Uterus (tissue), 4 donors: ENCODE measurements around the gene VGLL1. TPM values are rescaled to one million over a fixed set of nuclear protein-coding genes. Genes with fewer than 3 reads are reported as not detected.

Source experiments
- DNase-seq, 2 donors: peaks; one replicate each; pipeline ENCODE4 v3.0.0-alpha.2; 2019 to 2020
- H3K27ac ChIP-seq, 2 donors: fragments of 200-600 bp; sonication (generic); 1 replicate in 1 of 2; 2 replicates in 1 of 2; pipeline ENCODE4 v1.5.1; 2016 to 2018
- H3K27me3 ChIP-seq, 2 donors: fragments of 200-600 bp; sonication (generic); one replicate each; pipeline ENCODE4 v1.5.1; 2018 to 2019; ENCODE audit warnings: control low read depth in 1 of 2
- H3K36me3 ChIP-seq, 2 donors: fragments of 200-600 bp; sonication (generic); one replicate each; pipeline ENCODE4 v1.5.1; 2019; ENCODE audit warnings: control low read depth in 1 of 2
- H3K4me1 ChIP-seq, 2 donors: fragments of 200-600 bp; sonication (generic); one replicate each; pipeline ENCODE4 v1.5.1; 2018 to 2019; ENCODE audit warnings: control low read depth in 1 of 2
- H3K4me3 ChIP-seq, 2 donors: fragments of 200-600 bp; sonication (generic); 1 replicate in 1 of 2; 2 replicates in 1 of 2; pipeline ENCODE4 v1.5.1; 2018 to 2019; ENCODE audit warnings: mild to moderate bottlenecking in 1 of 2
- H3K9me3 ChIP-seq, 2 donors: fragments of 200-600 bp; sonication (generic); one replicate each; pipeline ENCODE4 v1.5.1; 2019; ENCODE audit warnings: control low read depth in 1 of 2
- CTCF ChIP-seq, 4 experiments: fragments of 200-600 bp in 2 of 4; fragments of 450-650 bp in 2 of 4; sonication (generic) in 2 of 4; IDR thresholded peaks; one replicate each; pipeline ENCODE4 v1.5.1; 2016 to 2019; ENCODE audit warnings: antibody characterized with exemption in 4 of 4, mild to moderate bottlenecking in 2 of 4, moderate library complexity in 1 of 4
- POLR2A ChIP-seq, 2 donors: fragments of 450-650 bp; IDR thresholded peaks; one replicate each; pipeline ENCODE4 v1.6.1; 2016; ENCODE audit warnings: antibody characterized with exemption in 2 of 2, mild to moderate bottlenecking in 1 of 2, moderate library complexity in 1 of 2
- intact Hi-C: fragments of 100-400 bp; cut with DNase I; formaldehyde crosslinking; loops from one replicate; pipeline ENCODE4 v1.15.1; 2023; ENCODE audit warnings: low total_unique reads
- total RNA-seq, 4 donors: library from RNA; depleted of rRNA in 3 of 4; stranded (reverse); fragments of >200 nt in 3 of 4; gene quantifications; one replicate each; pipeline versions ENCODE4 v1.1.0 to v1.2.4, GENCODE V29; 2014 to 2023
- donor health status: DM: yes; HTN: yes; CAD: no.

VGLL1 gene
- total RNA-seq, 4 donors from 2014 or later, result 0.62 TPM; not detected in 3

- intact Hi-C loops, result no loop called here
- no peaks in the 10 kb centered on the region for H3K27me3 ChIP-seq
- no peak overlapping the region for H3K4me3 ChIP-seq
- DNase-seq, result no peak
- no peak overlapping the region for H3K27ac ChIP-seq
- no peaks in the 10 kb centered on the region for H3K9me3 ChIP-seq
- no peaks in the 10 kb centered on the region for H3K36me3 ChIP-seq
- H3K4me1 ChIP-seq, result no peaks in the 10 kb centered on the region
- TF ChIP-seq POLR2A (IDR thresholded peaks at IDR 0.05) (no peak), CTCF (IDR thresholded peaks at IDR 0.05) (no peak)
Observed at GRCh38 chrX:136538811-136539210, 6.8 kb downstream of the VGLL1 start.

GRCh38 chrX:136540226-136540625 lies 8.2 kb downstream of the VGLL1 start:
- no peak for DNase-seq
- intact Hi-C loops, result no loop called here

DNA sequence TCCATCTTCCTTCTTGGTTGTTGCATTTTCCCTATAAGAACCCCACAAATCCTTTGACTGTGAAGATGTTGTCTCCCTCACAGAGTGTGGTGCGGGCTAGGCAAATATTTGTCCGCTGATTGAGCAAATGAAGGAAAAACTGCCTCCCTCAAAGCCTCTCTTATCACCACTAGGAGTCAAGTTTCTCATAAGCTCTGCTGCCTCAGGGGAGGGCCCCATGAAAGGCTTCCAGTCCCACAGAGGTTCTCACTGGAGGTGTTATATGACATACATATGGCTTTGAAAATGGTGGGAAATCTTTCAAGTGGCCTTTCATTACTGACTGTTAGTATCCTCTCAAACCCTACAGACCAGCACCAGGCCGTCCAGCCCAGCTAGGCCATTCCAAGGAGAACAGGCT lies 9.3 kb downstream of the VGLL1 start:
- H3K4me1 ChIP-seq, result no peaks in the 10 kb centered on the region
- no peak overlapping the region for H3K27ac ChIP-seq
- H3K4me3 ChIP-seq, result no peak overlapping the region
- H3K9me3 ChIP-seq, result no peaks in the 10 kb centered on the region
- intact Hi-C loops, result no loop called here
- TF ChIP-seq POLR2A (IDR thresholded peaks at IDR 0.05), result no peak
- TF ChIP-seq CTCF (IDR thresholded peaks at IDR 0.05), result no peak
- no peaks in the 10 kb centered on the region for H3K36me3 ChIP-seq
- DNase-seq, result no peak
- H3K27me3 ChIP-seq, result no peaks in the 10 kb centered on the region

More at GRCh38 chrX:136540226-136540625, 8.2 kb downstream of the VGLL1 start:
- no peaks in the 10 kb centered on the region for H3K36me3 ChIP-seq
- H3K4me1 ChIP-seq, result no peaks in the 10 kb centered on the region
- H3K9me3 ChIP-seq, result no peaks in the 10 kb centered on the region
- H3K27ac ChIP-seq, result no peak overlapping the region
- TF ChIP-seq POLR2A (IDR thresholded peaks at IDR 0.05) (no peak), CTCF (IDR thresholded peaks at IDR 0.05) (no peak)
- H3K4me3 ChIP-seq, result no peak overlapping the region
- no peaks in the 10 kb centered on the region for H3K27me3 ChIP-seq

GRCh38 chrX:136542281-136542680 lies 10.3 kb downstream of the VGLL1 start:
- H3K27ac ChIP-seq, result no peak overlapping the region
- intact Hi-C loops, result no loop called here
- TF ChIP-seq CTCF (IDR thresholded peaks at IDR 0.05) (no peak), POLR2A (IDR thresholded peaks at IDR 0.05) (no peak)
- no peaks in the 10 kb centered on the region for H3K9me3 ChIP-seq
- H3K4me3 ChIP-seq, result no peak overlapping the region
- no peak for DNase-seq
- no peaks in the 10 kb centered on the region for H3K27me3 ChIP-seq
- no peaks in the 10 kb centered on the region for H3K4me1 ChIP-seq
- no peaks in the 10 kb centered on the region for H3K36me3 ChIP-seq

DNA sequence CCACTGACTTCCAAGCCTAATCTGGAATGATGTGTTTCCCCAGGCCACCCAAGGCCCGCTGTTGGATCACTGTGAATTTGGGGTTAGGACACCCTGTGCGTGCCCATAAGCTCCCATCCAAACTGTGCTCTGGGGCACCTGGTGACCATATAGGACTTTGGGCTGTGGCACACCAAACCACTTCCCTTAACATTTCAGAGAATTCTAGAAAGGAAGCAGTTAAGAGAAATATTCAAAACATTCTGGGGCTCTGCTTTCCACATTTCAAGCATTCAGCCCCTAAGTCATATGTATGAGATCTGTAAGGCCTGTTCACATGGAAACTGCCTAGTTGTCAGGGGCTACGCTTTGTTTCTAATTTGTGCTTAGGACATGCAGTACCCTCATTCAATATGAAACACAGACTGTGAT lies 14.4 kb downstream of the VGLL1 start:
- Histone ChIP-seq H3K4me1 (no peaks in the 10 kb centered on the region), H3K27me3 (no peaks in the 10 kb centered on the region), H3K4me3 (no peak overlapping the region), H3K9me3 (no peaks in the 10 kb centered on the region), H3K36me3 (no peaks in the 10 kb centered on the region), H3K27ac (no peak overlapping the region)
- DNase-seq, result no peak
- intact Hi-C loops, result no loop called here
- TF ChIP-seq POLR2A (IDR thresholded peaks at IDR 0.05) (no peak), CTCF (IDR thresholded peaks at IDR 0.05) (no peak)
